ENCODE data around the gene XKR8.

Gene XKR8

GRCh38 chr1:27955076-27955475 is 4.7 kb upstream of the XKR8 start:
- in situ Hi-C loops (cut with HindIII; ENCODE audit: low sequenced_read_pairs), result loop anchor here (5.0 kb wide), 1 partner anchor 78 kb away; no protein-coding TSS in a partner anchor

- in situ Hi-C loops (cut with HindIII; ENCODE audit: low sequenced_read_pairs), result loop anchor here (5.0 kb wide), 1 partner anchor 79 kb away; no protein-coding TSS in a partner anchor
Measured at GRCh38 chr1:27956761-27957160, 3.0 kb upstream of the XKR8 start.

- in situ Hi-C loops (cut with HindIII; ENCODE audit: low sequenced_read_pairs), result loop anchor here (5.0 kb wide), 1 partner anchor 80 kb away; no protein-coding TSS in a partner anchor
Measured at GRCh38 chr1:27957655-27958054, 2.1 kb upstream of the XKR8 start.

GRCh38 chr1:27958513-27958912 is 1.3 kb upstream of the XKR8 start:
- in situ Hi-C loops (cut with HindIII; ENCODE audit: low sequenced_read_pairs), result loop anchor here (5.0 kb wide), 1 partner anchor 81 kb away; no protein-coding TSS in a partner anchor

GRCh38 chr1:27960762-27961645 is 1.2 kb downstream of the XKR8 start:
- in situ Hi-C loops (cut with HindIII; ENCODE audit: low sequenced_read_pairs), result no loop called here

- in situ Hi-C loops (cut with HindIII; ENCODE audit: low sequenced_read_pairs), result no loop called here
Measured at GRCh38 chr1:27961646-27962221, 2.0 kb downstream of the XKR8 start.

GRCh38 chr1:27963393-27963792 is 3.6 kb downstream of the XKR8 start:
- in situ Hi-C loops (cut with HindIII; ENCODE audit: low sequenced_read_pairs), result no loop called here

GRCh38 chr1:27966402-27967105 is 6.8 kb downstream of the XKR8 start:
- in situ Hi-C loops (cut with HindIII; ENCODE audit: low sequenced_read_pairs), result no loop called here

GRCh38 chr1:27967106-27967883 is 7.5 kb downstream of the XKR8 start:
- in situ Hi-C loops (cut with HindIII; ENCODE audit: low sequenced_read_pairs), result no loop called here

GRCh38 chr1:27967884-27968466 is 8.2 kb downstream of the XKR8 start:
- in situ Hi-C loops (cut with HindIII; ENCODE audit: low sequenced_read_pairs), result no loop called here

- in situ Hi-C loops (cut with HindIII; ENCODE audit: low sequenced_read_pairs), result no loop called here
Measured at GRCh38 chr1:27968692-27969091, 8.9 kb downstream of the XKR8 start.

- in situ Hi-C loops (cut with HindIII; ENCODE audit: low sequenced_read_pairs), result no loop called here
Measured at GRCh38 chr1:27970401-27970800, 10.6 kb downstream of the XKR8 start.

GRCh38 chr1:27971674-27972073 is 11.9 kb downstream of the XKR8 start:
- in situ Hi-C loops (cut with HindIII; ENCODE audit: low sequenced_read_pairs), result no loop called here

GRCh38 chr1:27972141-27972540 is 12.4 kb downstream of the XKR8 start:
- in situ Hi-C loops (cut with HindIII; ENCODE audit: low sequenced_read_pairs), result no loop called here

- in situ Hi-C loops (cut with HindIII; ENCODE audit: low sequenced_read_pairs), result no loop called here
Measured at GRCh38 chr1:27973771-27974416, 14.1 kb downstream of the XKR8 start.

- in situ Hi-C loops (cut with HindIII; ENCODE audit: low sequenced_read_pairs), result no loop called here
Measured at GRCh38 chr1:27974417-27974781, 14.6 kb downstream of the XKR8 start.

- in situ Hi-C loops (cut with HindIII; ENCODE audit: low sequenced_read_pairs), result no loop called here
Measured at GRCh38 chr1:27979151-27979858, 19.5 kb downstream of the XKR8 start.

GRCh38 chr1:27979859-27980201 is 20.1 kb downstream of the XKR8 start:
- in situ Hi-C loops (cut with HindIII; ENCODE audit: low sequenced_read_pairs), result no loop called here

GRCh38 chr1:27980216-27980845 is 20.6 kb downstream of the XKR8 start:
- in situ Hi-C loops (cut with HindIII; ENCODE audit: low sequenced_read_pairs), result no loop called here

Data from endothelial cell of hepatic sinusoid (primary cell).